Stimulated activated CD4-positive, alpha-beta T cell treated with anti-CD3 and anti-CD28 coated beads, Interleukin-4, amount 100 ng/mL, for 24 hours (primary cell): ENCODE results near the gene COX4I1.

ENCODE experiments used
- DNase-seq: peaks from one replicate; pipeline ENCODE4 v3.0.0-alpha.2; 2020

COX4I1 gene

GRCh38 chr16:85844169-85844481 lies 44.6 kb downstream of the COX4I1 start:
- no peak for DNase-seq

- no peak for DNase-seq
Measured at GRCh38 chr16:85844786-85845185, 45.3 kb downstream of the COX4I1 start.

GRCh38 chr16:85845266-85845665 lies 45.8 kb downstream of the COX4I1 start:
- DNase-seq, result no peak

GRCh38 chr16:85846461-85846860 lies 47.0 kb downstream of the COX4I1 start:
- DNase-seq, result no peak

GRCh38 chr16:85847036-85847435 lies 47.5 kb downstream of the COX4I1 start:
- DNase-seq, result no peak

GRCh38 chr16:85847681-85848601 lies 48.4 kb downstream of the COX4I1 start:
- no peak for DNase-seq

GRCh38 chr16:85848986-85849385 lies 49.5 kb downstream of the COX4I1 start:
- no peak for DNase-seq

- no peak for DNase-seq
Measured at GRCh38 chr16:85849388-85849787, 49.9 kb downstream of the COX4I1 start.

- DNase-seq, result no peak
Measured at GRCh38 chr16:85850344-85850880, 50.9 kb downstream of the COX4I1 start.

- DNase-seq, result no peak
Measured at GRCh38 chr16:85851034-85851785, 51.7 kb downstream of the COX4I1 start.

- no peak for DNase-seq
Measured at GRCh38 chr16:85853547-85854545, 54.4 kb downstream of the COX4I1 start.

GRCh38 chr16:85854935-85855334 lies 55.4 kb downstream of the COX4I1 start:
- DNase-seq, result no peak

- DNase-seq, result peak; percentile 2
Measured at GRCh38 chr16:85856079-85856478, 56.6 kb downstream of the COX4I1 start.

- peak; percentile 4 for DNase-seq
Measured at GRCh38 chr16:85856585-85856984, 57.1 kb downstream of the COX4I1 start.
